Measurements from ENCODE around the gene AKAP6.

DNA sequence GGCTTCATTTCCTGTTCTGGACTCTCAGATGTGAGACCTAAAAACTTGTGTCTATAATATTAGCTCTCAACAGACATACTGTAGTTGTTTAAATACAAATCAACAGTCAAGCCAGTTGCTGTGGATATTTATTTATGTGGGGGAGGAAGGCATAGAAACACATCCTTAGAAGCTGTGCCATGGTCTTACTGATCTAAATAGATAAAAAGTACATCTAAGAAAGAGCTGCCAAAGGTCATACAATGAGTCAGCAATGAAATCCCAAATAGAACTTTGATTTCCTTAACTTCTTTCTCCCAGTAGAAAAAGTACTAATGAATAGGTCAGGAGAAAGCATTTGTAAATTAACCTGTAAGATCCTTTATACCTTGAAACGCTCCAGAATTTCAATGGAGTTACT is 185.1 kb downstream of the AKAP6 start:
- TF ChIP-seq, protein P1, sequence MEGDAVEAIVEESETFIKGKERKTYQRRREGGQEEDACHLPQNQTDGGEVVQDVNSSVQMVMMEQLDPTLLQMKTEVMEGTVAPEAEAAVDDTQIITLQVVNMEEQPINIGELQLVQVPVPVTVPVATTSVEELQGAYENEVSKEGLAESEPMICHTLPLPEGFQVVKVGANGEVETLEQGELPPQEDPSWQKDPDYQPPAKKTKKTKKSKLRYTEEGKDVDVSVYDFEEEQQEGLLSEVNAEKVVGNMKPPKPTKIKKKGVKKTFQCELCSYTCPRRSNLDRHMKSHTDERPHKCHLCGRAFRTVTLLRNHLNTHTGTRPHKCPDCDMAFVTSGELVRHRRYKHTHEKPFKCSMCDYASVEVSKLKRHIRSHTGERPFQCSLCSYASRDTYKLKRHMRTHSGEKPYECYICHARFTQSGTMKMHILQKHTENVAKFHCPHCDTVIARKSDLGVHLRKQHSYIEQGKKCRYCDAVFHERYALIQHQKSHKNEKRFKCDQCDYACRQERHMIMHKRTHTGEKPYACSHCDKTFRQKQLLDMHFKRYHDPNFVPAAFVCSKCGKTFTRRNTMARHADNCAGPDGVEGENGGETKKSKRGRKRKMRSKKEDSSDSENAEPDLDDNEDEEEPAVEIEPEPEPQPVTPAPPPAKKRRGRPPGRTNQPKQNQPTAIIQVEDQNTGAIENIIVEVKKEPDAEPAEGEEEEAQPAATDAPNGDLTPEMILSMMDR (IDR thresholded peaks at IDR 0.05; ENCODE audit: insufficient read depth, low read depth, low read length), result no peak
- no peak for TF ChIP-seq EZH2 (IDR thresholded peaks at IDR 0.05; ENCODE audit: insufficient read depth, low read length)
